Stimulated activated CD8-positive, alpha-beta memory T cell treated with anti-CD3 and anti-CD28 coated beads, Interleukin-15, amount 100 ng/mL, for 4 hours (primary cell): ENCODE data around the gene RSAD2.
"Not testable (repeated sequence)": the region's sequence is repeated elsewhere in the genome, so short reads cannot be mapped to it uniquely, and the experiment has no call there.

Experiments
- DNase-seq, 2 donors: peaks; one replicate each; pipeline ENCODE4 v3.0.0-alpha.2; 2020; ENCODE audit warnings: low read depth in 2 of 2

RSAD2 gene

GRCh38 chr2:6864231-6864754, 13.3 kb upstream of the RSAD2 start:
- no peak for DNase-seq

GRCh38 chr2:6864923-6865345, 12.6 kb upstream of the RSAD2 start:
- DNase-seq: peak in 1 of 2 donors; percentile 10

DNA sequence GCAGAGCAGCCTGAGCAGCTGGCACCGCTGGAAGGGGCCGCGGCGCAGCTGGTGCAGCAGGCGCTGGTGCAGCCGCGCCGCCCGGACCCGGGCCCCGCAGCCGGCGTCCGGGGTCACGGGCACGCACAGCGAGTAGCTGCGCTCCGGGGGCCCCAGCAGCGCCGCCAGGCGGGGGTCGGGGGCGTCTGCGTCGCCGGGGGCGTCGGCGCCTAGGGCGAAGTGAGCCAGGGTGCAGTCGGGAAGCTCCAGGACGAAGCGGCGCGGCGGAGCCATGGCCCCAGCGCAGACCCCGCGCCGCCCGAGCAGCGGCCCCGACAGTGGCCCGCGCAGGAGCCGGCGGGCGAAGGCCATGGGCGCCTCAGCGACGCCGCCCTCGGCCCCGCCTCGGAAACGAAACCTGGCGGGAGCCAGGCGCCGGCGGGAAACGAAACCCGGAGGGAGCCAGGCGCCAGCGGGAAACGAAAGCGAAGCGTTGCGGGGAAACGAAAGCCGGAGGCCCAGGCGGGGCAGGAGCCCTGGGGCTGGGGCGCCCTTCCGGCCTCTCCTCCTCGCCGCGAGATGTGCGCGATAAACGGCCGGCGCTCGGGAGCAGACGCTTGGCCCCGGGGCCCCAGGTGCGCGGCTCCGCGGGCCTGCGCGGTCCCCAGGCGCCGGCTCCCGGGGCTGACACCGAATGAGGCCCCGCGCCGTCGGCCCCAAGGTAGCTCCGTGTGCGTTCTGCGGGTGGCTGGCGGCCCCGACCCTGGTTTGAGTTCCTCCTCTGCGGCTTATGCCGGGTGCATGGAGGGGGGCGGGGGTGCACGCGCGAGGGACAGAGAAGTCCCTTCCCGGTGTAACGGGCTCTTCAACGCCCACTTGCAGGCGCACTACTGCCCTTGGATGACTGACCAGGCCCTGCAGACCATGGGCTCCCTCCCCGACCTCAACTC, 12.0 kb upstream of the RSAD2 start, which contains the start of gene CMPK2:
Gene CMPK2, minus strand, starts transcription at position 562 of the 929 bp plus-strand sequence. Its CDS starts 211 bp downstream, at position 351.
- DNase-seq: peak; percentile 68 to 72

GRCh38 chr2:6866275-6866671, 11.3 kb upstream of the RSAD2 start:
- no peak for DNase-seq

- DNase-seq: no peak
Observed at GRCh38 chr2:6866982-6867381, 10.6 kb upstream of the RSAD2 start.

GRCh38 chr2:6872394-6872793, 5.2 kb upstream of the RSAD2 start:
- no peak for DNase-seq

DNA sequence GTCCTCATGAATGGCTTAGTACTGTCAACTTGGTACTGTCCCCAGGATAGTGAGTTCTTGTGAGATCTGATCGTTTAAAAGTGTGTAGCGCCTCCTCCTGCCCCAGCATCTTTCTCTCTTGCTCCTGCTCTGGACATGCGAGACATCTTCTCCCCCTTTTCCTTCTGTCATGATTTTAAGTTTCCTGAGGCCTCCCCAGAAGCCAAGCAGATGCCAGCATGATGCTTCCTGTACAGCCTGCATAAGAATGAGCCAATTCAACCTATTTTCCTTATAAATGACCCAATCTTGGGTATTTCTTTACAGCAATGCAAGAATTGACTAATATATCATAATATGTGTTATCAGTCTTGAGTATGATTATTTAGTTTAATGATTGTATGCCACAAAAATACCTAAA, 3.5 kb upstream of the RSAD2 start:
- no peak for DNase-seq

GRCh38 chr2:6876309-6876708, 1.3 kb upstream of the RSAD2 start:
- DNase-seq: no peak

DNA sequence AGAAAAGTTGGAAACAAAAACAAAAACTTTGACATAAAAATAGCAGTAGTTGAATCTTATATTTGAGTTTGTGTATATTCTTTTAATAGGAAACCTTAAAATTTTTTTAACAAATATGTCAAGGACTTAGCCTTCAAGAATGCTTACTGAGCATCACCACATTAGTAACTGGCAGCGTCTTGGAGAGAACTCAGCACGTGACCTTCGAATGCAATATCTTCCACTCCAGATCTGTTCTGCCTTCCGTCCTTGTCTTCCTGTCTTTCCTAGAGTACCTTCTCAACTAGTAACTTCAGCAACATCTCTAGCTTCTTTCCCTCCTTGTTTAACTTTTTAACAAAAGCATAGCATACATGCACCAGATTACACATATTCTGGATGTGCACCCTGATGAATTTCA, 972 bp downstream of the RSAD2 start:
- DNase-seq: no peak

GRCh38 chr2:6879011-6879410, 1.4 kb downstream of the RSAD2 start:
- DNase-seq: no peak

GRCh38 chr2:6880200-6880733, 2.7 kb downstream of the RSAD2 start:
- DNase-seq: no peak

DNA sequence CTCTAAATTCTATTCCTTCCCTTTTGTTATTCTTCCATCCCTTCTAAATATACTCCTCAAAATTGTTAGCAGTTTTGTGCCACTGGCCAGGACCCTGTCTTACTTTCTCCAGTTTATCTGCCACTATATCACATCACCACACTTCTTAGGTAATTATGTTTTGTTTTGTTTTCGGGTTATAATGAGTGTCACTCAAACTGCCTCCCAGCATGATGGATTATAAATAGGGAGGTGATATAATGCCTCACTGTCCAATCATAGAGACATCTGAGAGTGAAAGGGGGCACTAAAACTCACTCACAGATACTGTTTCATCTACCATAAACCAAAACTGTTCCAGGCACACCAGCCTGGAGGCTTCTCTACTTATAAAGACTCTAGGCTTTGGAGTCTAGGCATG, 3.5 kb downstream of the RSAD2 start:
- no peak for DNase-seq

DNA sequence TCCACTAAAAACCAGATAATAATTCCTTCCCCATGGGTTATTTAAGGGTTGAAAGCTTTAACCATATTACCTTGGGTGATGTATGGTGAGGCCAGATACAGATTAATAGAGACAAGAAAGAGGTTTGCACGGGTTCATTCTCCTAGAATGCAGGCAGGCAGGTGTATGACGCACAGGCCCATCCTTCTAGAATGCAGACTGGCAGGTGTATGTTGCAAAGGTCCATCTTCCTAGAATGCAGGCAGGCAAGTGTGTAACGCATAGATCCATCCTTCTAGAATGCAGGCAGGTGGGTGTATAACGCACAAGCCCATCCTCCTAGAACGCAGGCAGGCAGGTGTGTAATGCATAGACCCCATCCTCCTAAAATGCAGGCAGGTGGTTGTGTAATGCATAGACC, 3.9 kb downstream of the RSAD2 start:
- no peak for DNase-seq

- no peak for DNase-seq
Observed at GRCh38 chr2:6883448-6884122, 6.0 kb downstream of the RSAD2 start.

DNA sequence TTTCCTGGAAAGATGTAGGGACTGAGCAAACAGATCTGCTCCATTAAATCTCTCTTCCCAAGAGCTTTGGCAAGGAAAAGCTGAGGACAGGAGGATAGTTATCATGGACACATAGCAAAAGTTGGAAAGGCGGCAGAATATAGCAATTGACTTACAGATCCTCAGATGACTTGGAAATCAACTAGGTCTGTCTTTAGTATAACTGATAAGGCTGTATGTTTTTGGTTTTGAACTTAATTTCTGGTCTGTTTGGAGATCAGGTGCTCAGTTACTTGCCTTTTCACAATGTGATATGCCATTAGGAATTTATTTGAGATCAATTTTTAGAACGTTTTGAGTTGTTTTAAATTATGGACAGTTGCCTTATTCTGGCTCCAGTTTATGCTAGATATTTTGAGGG, 8.0 kb downstream of the RSAD2 start:
- no peak for DNase-seq

DNA sequence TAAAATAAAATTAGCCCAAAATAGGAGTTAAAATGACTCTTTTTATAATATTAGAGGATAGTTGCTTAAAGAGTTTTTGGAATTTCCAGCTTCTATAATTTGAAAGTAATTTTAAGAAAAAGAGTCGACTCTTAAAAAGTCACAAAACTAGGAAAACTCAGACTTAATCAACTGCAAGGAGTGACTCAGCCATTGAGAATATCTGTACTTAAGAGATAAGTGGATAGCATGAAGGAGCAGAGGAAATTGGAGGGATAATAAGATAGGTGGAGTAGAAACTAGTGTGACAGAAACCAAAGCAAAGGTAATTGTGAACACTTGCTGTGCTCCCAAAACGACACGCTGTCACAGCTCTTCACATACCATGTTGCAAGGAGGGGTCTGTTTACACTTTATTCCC, 8.4 kb downstream of the RSAD2 start:
- DNase-seq: no peak

- DNase-seq: no peak
Observed at GRCh38 chr2:6887751-6888192, 10.2 kb downstream of the RSAD2 start.

DNA sequence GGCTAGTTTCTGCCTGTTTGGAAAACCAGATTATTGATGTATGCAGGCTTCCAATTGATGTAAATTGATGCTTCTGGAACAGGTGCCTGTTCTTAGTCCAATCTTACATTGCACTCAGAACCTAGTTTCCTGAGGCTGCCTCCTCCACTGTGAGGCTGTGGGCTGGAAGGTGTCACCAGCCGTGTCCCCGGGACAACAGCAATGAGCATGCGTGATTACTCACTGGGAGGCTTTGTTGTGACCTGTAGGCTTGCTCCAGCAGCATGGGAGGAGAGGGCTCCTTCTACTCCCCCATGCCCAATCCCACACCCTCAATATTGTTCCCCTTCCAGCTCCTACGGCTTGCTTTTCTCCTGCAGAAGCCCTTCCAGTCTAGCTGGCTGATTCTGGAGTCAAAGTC, 11.1 kb downstream of the RSAD2 start:
- DNase-seq: no peak

GRCh38 chr2:6893876-6894482, 16.4 kb downstream of the RSAD2 start:
- no peak for DNase-seq

DNA sequence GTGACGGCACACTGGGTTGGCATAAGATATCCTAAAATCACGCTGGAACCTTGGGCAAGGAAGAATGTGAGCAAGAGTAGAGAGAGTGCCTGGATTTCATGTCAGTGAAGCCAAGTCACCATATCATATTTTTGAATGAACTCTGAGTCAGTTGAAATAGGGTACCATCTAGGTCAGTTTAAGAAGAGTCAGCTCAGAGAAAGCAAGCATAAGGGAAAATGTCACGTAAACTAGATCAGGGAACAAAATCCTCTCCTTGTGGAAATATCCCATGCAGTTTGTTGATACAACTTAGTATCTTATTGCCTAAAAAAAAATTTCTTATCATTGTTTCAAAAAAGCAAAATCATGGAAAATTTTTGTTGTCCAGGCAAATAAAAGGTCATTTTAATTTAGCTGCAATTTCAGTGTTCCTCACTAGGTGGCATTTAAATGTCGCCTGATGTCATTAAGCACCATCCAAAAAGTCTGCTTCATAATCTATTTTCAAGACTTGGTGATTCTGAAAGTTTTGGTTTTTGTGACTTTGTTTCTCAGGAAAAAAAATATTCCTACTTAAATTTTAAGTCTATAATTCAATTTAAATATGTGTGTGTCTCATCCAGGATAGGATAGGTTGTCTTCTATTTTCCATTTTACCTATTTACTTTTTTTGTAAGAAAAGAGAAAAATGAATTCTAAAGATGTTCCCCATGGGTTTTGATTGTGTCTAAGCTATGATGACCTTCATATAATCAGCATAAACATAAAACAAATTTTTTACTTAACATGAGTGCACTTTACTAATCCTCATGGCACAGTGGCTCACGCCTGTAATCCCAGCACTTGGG, 19.6 kb downstream of the RSAD2 start:
- DNase-seq: no peak

GRCh38 chr2:6902581-6902980, 25.0 kb downstream of the RSAD2 start:
- DNase-seq: not testable (repeated sequence)
